Body of pancreas (tissue), 4 donors: ENCODE measurements around the gene MXD3.

ENCODE experiments used
- POLR2A ChIP-seq, 3 donors: fragments of 450-650 bp; IDR thresholded peaks; one replicate each; pipeline ENCODE4 v1.6.1; 2016; ENCODE audit warnings: antibody characterized with exemption in 3 of 3, mild to moderate bottlenecking in 2 of 3
- TF ChIP-seq, protein P1 (sequence below), 7 experiments: fragments of 450-650 bp in 4 of 7; fragments of 200-600 bp in 3 of 7; sonication (generic) in 3 of 7; IDR thresholded peaks; one replicate each; pipeline ENCODE4 v1.5.1; 2016 to 2019; ENCODE audit warnings: antibody characterized with exemption in 7 of 7

DNA sequence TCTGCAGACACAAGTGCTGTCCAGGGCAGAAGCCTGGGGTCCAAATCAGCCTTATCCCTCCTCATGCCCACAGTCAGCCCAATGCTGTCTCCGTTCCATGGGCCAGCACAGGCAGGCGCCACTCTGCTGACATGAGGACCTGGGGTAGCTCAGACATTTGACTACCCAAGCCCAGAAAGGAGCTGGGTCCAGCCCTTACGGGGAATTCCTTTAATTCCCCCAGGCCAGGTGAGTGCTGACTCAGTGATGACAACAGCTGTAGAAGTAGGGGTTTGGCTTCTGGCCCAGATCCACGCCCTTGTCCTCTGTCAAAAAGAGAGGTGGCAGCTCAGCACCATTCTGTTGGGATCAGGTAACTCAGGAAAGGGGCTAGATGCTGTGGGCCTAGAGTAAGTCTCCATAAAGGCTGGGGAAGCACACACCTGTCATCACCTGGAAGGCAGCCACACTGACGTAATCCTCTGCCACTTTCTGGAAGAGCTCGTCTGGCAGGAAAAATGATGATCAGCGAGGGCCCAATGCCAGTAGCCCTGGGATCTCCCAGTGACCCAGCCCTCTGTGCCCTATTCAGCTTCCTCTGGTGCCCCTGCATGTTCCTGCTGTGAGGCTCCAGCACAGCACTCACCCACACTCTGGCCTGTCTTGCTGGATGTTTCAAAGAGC is 10.1 kb downstream of the MXD3 start:
- TF ChIP-seq, protein P1, sequence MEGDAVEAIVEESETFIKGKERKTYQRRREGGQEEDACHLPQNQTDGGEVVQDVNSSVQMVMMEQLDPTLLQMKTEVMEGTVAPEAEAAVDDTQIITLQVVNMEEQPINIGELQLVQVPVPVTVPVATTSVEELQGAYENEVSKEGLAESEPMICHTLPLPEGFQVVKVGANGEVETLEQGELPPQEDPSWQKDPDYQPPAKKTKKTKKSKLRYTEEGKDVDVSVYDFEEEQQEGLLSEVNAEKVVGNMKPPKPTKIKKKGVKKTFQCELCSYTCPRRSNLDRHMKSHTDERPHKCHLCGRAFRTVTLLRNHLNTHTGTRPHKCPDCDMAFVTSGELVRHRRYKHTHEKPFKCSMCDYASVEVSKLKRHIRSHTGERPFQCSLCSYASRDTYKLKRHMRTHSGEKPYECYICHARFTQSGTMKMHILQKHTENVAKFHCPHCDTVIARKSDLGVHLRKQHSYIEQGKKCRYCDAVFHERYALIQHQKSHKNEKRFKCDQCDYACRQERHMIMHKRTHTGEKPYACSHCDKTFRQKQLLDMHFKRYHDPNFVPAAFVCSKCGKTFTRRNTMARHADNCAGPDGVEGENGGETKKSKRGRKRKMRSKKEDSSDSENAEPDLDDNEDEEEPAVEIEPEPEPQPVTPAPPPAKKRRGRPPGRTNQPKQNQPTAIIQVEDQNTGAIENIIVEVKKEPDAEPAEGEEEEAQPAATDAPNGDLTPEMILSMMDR (IDR thresholded peaks at IDR 0.05): no peak
- peak; percentile 48 to 81 (median 78) for TF ChIP-seq POLR2A (IDR thresholded peaks at IDR 0.05)
